Smooth muscle cell (in vitro differentiated cells): Measurements from ENCODE around the gene NOVA2. TPM values are rescaled to one million over a fixed set of nuclear protein-coding genes. Genes with fewer than 3 reads are reported as not detected.

Experiments used
- DNase-seq: peaks from one replicate; lab custom pipeline; 2025; ENCODE audit not compliant: unreplicated experiment; lab: John Stamatoyannopoulos, UW
- H2AFZ ChIP-seq: fragments of 200-600 bp; sonication (generic); 2 replicates; pipeline ENCODE4 v1.6.0; 2016; ENCODE audit warnings: antibody characterized with exemption, low read depth, mild to moderate bottlenecking
- H3F3A ChIP-seq: fragments of 200-600 bp; sonication (generic); 2 replicates; pipeline ENCODE4 v1.6.0; 2017; ENCODE audit warnings: antibody characterized with exemption, low read depth
- H3K27ac ChIP-seq: fragments of 200-600 bp; sonication (generic); 2 replicates; pipeline ENCODE4 v1.5.1; 2016; ENCODE audit warnings: low read depth, mild to moderate bottlenecking
- H3K27me3 ChIP-seq: fragments of 200-600 bp; sonication (generic); 2 replicates; pipeline ENCODE4 v1.6.1; 2016; ENCODE audit warnings: low read depth, mild to moderate bottlenecking
- H3K36me3 ChIP-seq: fragments of 200-600 bp; sonication (generic); 2 replicates; pipeline ENCODE4 v1.5.1; 2016; ENCODE audit warnings: low read depth
- H3K4me1 ChIP-seq: fragments of 200-600 bp; sonication (generic); 2 replicates; pipeline ENCODE4 v1.5.1; 2016; ENCODE audit warnings: low read depth
- H3K4me2 ChIP-seq: fragments of 200-600 bp; sonication (generic); 2 replicates; pipeline ENCODE4 v1.6.0; 2016; ENCODE audit warnings: mild to moderate bottlenecking
- H3K4me3 ChIP-seq: fragments of 200-600 bp; sonication (generic); 2 replicates; pipeline ENCODE4 v1.5.1; 2016; ENCODE audit warnings: mild to moderate bottlenecking
- H3K79me2 ChIP-seq: fragments of 200-600 bp; sonication (generic); 2 replicates; pipeline ENCODE4 v1.6.0; 2016; ENCODE audit warnings: low read depth, mild to moderate bottlenecking
- H3K9ac ChIP-seq: fragments of 200-600 bp; sonication (generic); 2 replicates; pipeline ENCODE4 v1.6.0; 2016; ENCODE audit warnings: low read depth
- H3K9me3 ChIP-seq: fragments of 200-600 bp; sonication (generic); replicated peaks from 2 replicates; pipeline ENCODE4 v1.5.1; 2016; ENCODE audit warnings: low read depth
- H4K20me1 ChIP-seq: fragments of 200-600 bp; sonication (generic); 2 replicates; pipeline ENCODE4 v1.6.0; 2016; ENCODE audit warnings: low read depth
- CTCF ChIP-seq: fragments of 200-600 bp; sonication (generic); IDR thresholded peaks from 2 replicates; pipeline ENCODE4 v1.5.1; 2017; ENCODE audit warnings: borderline replicate concordance, mild to moderate bottlenecking, antibody characterized with exemption; ENCODE audit not compliant: insufficient read depth, poor library complexity, severe bottlenecking
- WGBS: methylation state at CpG from one replicate; pipeline ENCODE4 v1.1.7; 2016; ENCODE audit warnings: low lambda C conversion rate; 5-methylcytosine and 5-hydroxymethylcytosine counted together
- polyA plus RNA-seq: library from polyadenylated mRNA; unstranded; fragments of >200 nt; fragmentation: Nextera tagmentation; extraction: Ambion mirVana; gene quantifications from 2 replicates; pipeline ENCODE4 v1.2.1, GENCODE V29; 2016
- total RNA-seq: library from RNA; depleted of rRNA; stranded (reverse); fragments of >200 nt; gene quantifications from 2 replicates; pipeline ENCODE4 v1.2.3, GENCODE V29; 2014

NOVA2 gene
- total and polyA plus RNA-seq, 2 experiments from 2014 or later, result 0.04 to 0.24 TPM

GRCh38 chr19:45895519-45895972 lies 78.1 kb downstream of the NOVA2 start:
- H3K27me3 ChIP-seq, result no peaks in the 10 kb centered on the region
- peaks cover 9% of the 10 kb centered on the region for H3K79me2 ChIP-seq
- H3K4me1 ChIP-seq, result no peaks in the 10 kb centered on the region
- no peaks in the 10 kb centered on the region for H3K36me3 ChIP-seq
- H2AFZ ChIP-seq, result no peak overlapping the region
- no peak overlapping the region for H3K4me3 ChIP-seq
- no peaks in the 10 kb centered on the region for H3F3A ChIP-seq
- no peak overlapping the region for H3K9ac ChIP-seq
- no peak for TF ChIP-seq CTCF
- WGBS, result 91% methylated on average over 9 of the region's 9 CpGs
- no peaks in the 10 kb centered on the region for H3K9me3 ChIP-seq
- H4K20me1 ChIP-seq, result peaks cover 10% of the 10 kb centered on the region
- H3K4me2 ChIP-seq, result no peak overlapping the region
- no peak for DNase-seq
- H3K27ac ChIP-seq, result no peak overlapping the region

GRCh38 chr19:45890877-45891276 lies 82.8 kb downstream of the NOVA2 start:
- Histone ChIP-seq H3K27me3 (no peaks in the 10 kb centered on the region), H3K4me1 (peaks cover 5% of the 10 kb centered on the region), H3K36me3 (no peaks in the 10 kb centered on the region), H3K4me3 (no peak overlapping the region), H3K27ac (no peak overlapping the region), H3K9me3 (no peaks in the 10 kb centered on the region), H3K79me2 (no peaks in the 10 kb centered on the region), H2AFZ (no peak overlapping the region), H3K4me2 (no peak overlapping the region), H3F3A (peaks cover 8% of the 10 kb centered on the region), H3K9ac (no peak overlapping the region), H4K20me1 (no peaks in the 10 kb centered on the region)
- 98% methylated on average over 10 of the region's 17 CpGs for WGBS
- no peak for DNase-seq
- no peak for TF ChIP-seq CTCF

- no peak for DNase-seq
- no peaks in the 10 kb centered on the region for H3K9me3 ChIP-seq
- no peaks in the 10 kb centered on the region for H3K27me3 ChIP-seq
- no peak overlapping the region for H3K4me2 ChIP-seq
- H3K4me3 ChIP-seq, result no peak overlapping the region
- peaks cover 10% of the 10 kb centered on the region for H3K4me1 ChIP-seq
- no peak overlapping the region for H3K9ac ChIP-seq
- TF ChIP-seq CTCF, result no peak
- H3K36me3 ChIP-seq, result no peaks in the 10 kb centered on the region
- no peak overlapping the region for H3K27ac ChIP-seq
- no peak overlapping the region for H2AFZ ChIP-seq
- WGBS, result 83% methylated on average over 6 of the region's 6 CpGs
- peaks cover 10% of the 10 kb centered on the region for H3K79me2 ChIP-seq
- H3F3A ChIP-seq, result peaks cover 8% of the 10 kb centered on the region
- H4K20me1 ChIP-seq, result peaks cover 11% of the 10 kb centered on the region
Observed at GRCh38 chr19:45889210-45889885, 84.3 kb downstream of the NOVA2 start.
